ENCODE results near the gene LCN15.

The LCN15 gene

GRCh38 chr9:136754059-136754572 lies 10.2 kb downstream of the LCN15 start:
- DNase-seq = no peak

- DNase-seq = no peak
These were observed 10.8 kb downstream of the LCN15 start for GRCh38 chr9:136753371-136754058.

GRCh38 chr9:136751814-136752213 lies 12.5 kb downstream of the LCN15 start:
- DNase-seq = no peak

- no peak for DNase-seq
These were observed 13.1 kb downstream of the LCN15 start for GRCh38 chr9:136751244-136751643.

GRCh38 chr9:136750526-136750925 lies 13.8 kb downstream of the LCN15 start:
- DNase-seq = no peak

- DNase-seq = no peak
These were observed 15.4 kb downstream of the LCN15 start for GRCh38 chr9:136748666-136749611.

GRCh38 chr9:136748201-136748600 lies 16.1 kb downstream of the LCN15 start, which contains the start of gene LCN6:
LCN6 (minus strand) TSS chr9:136748525; CDS start chr9:136748483, 42 bp downstream.
- no peak for DNase-seq

- no peak for DNase-seq
These were observed 16.9 kb downstream of the LCN15 start for GRCh38 chr9:136747161-136748060.

- no peak for DNase-seq
These were observed 17.7 kb downstream of the LCN15 start for GRCh38 chr9:136746621-136747020.

GRCh38 chr9:136746155-136746490 lies 18.2 kb downstream of the LCN15 start:
- no peak for DNase-seq

GRCh38 chr9:136745389-136746154 lies 18.7 kb downstream of the LCN15 start:
- DNase-seq = no peak

GRCh38 chr9:136744773-136745172 lies 19.5 kb downstream of the LCN15 start:
- DNase-seq = no peak

GRCh38 chr9:136743639-136744211 lies 20.6 kb downstream of the LCN15 start:
- no peak for DNase-seq

- DNase-seq = peak; percentile 45
These were observed 21.5 kb downstream of the LCN15 start, which contains the start of gene LCN10 for GRCh38 chr9:136742591-136743391. LCN10 (minus strand) TSS chr9:136742940; CDS start chr9:136742903, 37 bp downstream.

- DNase-seq = no peak
These were observed 22.3 kb downstream of the LCN15 start for GRCh38 chr9:136741883-136742571.

GRCh38 chr9:136740971-136741882 lies 23.1 kb downstream of the LCN15 start:
- no peak for DNase-seq

- no peak for DNase-seq
These were observed 23.8 kb downstream of the LCN15 start for GRCh38 chr9:136740491-136740890.

- DNase-seq = no peak
These were observed 24.2 kb downstream of the LCN15 start for GRCh38 chr9:136740069-136740468.

GRCh38 chr9:136739509-136739908 lies 24.8 kb downstream of the LCN15 start:
- DNase-seq = no peak

Data from DMS79 (cell line).